Measurements from ENCODE around the gene ZNF277.

Gene ZNF277

DNA sequence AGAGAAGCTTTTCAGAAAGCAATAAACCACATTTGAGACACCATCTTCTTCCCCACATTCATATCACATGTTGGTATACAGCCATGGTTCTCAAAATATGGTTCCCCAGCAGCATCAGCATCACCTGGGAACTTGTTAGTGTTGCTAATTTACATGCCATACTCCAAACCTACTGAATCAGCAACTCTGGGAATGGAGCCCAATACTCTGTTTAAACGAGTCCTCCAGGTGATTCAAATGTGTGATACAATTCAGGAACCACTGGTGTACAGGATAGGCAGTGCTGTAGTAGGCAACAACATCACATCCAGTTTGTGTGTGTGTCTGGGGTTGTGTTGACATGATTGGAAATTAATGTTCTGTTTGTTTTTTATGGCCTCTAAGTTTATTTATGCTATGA is 47.7 kb downstream of the ZNF277 start:
- no peak for DNase-seq (ENCODE audit: low spot score)

DNA sequence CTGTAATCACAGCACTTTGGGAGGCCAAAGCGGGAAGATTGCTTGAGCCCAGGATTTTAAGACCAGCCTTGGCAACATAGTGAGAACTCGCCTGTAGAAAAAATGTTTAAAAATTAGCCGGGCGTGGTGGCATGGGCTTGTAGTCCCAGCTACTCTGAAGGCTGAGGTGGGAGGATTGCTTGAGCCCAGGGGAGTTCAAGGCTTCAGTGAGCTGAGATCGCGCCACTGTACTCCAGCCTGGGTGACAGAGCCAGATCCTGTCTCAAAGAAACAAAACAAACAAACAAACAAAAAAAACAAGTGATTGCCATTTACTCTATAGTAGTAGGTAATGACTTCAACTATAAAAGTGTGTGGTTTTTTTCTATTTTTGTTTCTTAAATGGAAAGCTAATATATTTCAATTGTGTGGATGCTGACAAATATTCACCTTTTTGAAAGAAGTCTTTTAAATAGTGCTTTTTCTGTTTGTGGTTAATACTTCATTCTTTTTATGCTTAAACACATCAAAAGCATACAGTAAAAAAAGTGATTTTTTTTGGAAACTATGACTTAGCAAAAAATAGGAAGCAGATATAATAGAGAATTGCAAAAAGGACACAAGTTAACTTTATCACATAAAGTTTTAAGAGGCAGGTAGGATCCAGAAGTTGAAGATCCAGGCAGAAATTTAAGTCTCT is 48.4 kb downstream of the ZNF277 start:
- no peak for DNase-seq (ENCODE audit: low spot score)

DNA sequence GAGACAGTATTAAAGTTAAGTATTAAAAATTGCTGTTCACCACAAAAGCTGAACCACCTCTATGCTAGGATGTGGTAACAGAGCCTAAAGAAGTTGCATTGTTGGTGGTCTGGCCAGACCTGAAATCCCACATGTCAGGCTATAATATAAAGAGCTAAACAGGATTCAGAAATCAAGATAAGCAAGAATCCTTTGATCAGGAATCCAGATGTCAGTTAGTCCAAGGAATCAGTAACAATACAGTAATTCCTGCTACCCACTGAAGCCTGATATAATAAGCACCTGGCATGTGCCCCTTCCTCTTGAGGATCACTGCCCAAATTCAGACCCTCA is 48.9 kb downstream of the ZNF277 start:
- DNase-seq (ENCODE audit: low spot score), result peak; percentile 39

DNA sequence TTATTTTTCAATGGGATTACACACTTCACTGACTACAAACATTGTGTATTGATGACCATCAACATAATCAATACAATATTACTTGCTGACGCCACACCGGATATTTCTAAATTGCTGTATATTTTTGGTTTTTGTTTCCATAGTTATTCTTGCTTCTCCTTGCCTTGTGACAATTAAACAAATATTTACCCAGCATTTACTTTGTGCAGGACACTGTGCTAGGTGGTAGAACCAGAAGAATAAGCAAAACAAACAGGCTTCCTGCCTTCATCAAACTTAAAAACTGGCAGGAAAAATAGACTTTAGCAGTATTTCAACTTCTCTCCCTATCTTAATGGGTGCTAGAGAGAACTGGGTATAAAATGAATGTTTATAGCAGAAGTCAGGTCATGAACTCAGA is 50.6 kb downstream of the ZNF277 start:
- no peak for DNase-seq (ENCODE audit: low spot score)

DNA sequence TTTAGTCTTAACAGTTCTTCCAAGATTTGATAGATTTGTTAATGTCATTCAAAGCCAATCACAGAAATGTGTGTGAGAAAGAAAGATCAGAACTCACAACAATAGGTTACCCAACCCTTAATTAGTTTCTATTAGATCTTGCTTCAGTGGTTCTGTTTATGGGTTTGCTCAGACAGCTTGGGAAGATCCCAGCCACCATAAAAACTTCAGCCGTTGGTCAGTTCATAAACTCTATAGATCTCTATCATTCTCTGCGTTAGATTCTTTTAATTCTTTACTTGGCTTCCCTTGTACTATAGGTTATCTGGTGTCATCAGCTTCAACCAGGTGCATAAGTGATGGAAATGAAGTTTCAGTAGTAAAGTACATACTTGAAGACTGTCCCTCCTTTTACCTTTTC is 54.4 kb downstream of the ZNF277 start:
- no peak for DNase-seq (ENCODE audit: low spot score)

DNA sequence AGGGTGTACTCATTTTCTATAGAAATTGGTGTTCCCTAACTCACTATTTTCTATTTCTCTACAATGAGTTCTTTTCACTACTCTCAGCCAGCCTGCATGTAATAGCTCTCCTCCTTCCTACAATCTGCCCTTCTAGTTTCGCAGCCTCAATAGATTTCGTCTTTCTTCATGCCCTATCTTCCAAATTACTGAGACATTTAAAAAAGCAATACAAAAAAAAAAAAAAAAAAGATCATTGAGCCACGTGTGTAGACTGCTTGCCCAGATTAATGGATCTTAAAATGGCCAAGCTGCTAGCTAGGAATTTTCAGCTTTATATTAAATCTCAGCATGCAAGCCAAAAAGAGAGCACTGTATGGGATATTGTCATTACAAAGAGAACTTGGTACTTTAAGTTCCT is 55.5 kb downstream of the ZNF277 start:
- DNase-seq (ENCODE audit: low spot score), result no peak

DNA sequence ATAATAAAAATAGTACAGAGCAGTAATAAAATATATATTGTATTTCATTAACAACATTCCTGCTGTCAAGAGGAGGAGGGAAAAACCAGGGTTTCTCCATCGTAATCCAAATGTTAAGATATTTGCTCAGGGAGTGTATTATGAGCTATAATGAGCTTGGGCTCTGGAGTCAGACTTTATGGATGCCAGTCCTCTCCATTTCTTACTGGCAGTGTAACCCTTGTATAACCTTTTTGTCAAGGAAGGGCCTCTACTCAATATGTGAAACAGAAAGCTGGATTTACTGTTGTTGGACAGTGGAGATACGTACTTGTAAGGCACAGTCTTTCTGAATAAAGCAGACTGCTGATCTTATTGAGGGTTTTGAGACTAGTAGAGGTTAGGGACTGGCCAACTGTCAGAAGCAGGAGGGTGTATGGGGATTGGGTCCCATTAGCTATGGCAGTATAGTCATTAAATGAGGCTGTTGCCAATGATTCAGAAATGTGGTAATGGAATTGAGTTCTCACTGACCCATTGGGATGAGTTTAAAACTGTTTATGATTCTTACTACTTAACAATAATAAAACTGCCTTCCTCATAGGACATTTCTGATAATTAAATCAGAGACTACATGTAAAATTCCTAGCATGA is 56.5 kb downstream of the ZNF277 start:
- no peak for DNase-seq (ENCODE audit: low spot score)

DNA sequence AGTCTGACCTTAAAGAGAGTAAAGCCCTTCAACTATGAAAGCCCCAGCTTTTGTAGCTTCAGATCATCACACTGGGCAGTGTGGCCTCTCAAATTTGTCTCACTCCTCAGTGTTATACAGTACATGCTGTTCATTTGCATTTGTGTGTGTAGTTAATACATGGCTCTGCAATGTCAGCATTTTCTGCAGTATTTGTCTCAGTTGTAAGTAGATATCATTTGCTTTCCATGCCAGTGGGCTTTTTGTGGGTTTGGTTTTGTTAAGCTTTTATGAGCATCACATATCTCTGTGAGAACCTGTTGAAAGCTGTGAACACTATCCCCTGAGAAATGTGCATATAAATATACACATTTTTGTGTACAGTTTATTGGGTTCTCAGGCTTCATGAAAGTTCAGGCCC is 57.0 kb downstream of the ZNF277 start:
- DNase-seq (ENCODE audit: low spot score), result no peak

DNA sequence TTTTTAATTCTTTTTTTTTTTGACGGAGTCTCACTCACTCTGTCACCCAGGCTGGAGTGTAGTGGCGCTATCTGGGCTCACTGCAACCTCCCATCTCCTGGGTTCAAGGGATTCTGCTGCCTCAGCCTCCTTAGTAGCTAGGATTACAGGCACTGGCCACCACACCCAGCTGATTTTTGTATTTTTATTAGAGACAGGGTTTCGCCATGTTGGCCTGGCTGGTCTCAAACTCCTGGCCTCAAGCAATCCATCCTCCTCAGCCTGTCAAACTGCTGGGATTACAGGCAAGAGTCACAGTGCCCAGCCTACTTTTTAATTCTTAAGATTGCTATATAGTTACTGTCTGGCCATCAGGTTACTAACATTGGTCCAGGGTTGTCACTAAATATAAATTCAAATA is 59.6 kb downstream of the ZNF277 start:
- DNase-seq (ENCODE audit: low spot score), result no peak

DNA sequence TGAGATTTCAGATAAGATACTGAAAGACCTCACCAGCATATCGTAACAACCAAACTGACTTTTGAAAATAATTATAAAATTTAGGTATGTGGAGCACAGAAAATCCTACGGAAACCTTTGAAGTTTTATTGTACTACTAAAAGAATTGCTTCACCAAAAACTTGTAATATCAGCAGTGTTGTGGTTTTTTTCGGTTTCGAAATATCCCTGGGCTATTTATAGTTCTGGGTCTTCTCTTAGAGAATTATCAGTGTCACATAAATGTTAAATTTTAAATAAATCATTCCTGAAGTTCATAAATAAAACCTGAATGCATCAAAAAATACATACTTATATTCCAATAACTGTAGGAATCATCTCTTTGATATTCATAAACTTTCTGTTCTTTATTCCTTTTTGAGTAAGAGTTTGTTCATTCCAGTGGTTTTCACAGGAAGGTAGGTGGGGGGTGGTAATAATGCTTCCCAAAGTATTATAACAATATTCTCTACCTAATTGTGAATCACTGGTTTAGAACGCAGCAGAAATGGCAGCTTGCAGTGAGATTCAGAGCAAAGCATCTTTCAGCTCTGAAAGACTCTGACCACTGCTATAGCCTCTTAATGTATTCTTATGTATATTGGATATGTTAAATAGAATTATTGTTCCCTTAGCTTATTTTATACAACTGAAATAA is 60.2 kb downstream of the ZNF277 start:
- no peak for DNase-seq (ENCODE audit: low spot score)

DNA sequence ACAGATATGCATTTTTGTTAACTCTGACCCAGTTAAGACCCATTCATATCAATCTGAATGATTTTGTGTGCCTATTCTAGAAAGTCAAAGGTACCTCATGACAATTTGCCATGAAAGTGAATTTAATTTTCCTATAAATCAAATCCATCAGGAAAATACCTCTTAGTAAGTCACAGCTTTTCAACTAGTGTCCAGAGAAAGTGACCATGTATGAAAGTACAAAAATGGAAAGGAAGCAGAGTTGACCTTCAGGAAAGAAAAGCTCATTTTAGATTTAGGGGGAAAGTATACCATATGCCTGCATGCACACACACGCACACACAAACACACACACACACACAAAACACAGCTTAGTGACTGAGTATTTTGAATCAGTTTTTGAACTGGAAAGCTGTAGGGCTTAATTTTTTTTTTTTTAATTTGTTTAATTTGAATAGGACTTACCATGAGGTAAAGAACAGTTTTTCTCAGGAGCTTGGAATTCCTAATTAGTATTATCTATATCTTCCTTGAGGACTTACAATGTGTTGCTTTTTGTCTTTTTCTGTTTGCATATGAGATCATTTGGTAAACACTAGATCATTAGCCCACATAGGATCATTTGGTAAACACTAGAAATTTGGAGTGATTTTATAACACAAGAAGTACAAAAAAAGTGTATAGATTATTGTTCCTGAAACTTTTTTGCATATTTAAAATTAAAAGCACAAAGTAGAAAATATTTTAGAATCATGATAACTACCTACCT is 61.6 kb downstream of the ZNF277 start:
- DNase-seq (ENCODE audit: low spot score), result no peak

DNA sequence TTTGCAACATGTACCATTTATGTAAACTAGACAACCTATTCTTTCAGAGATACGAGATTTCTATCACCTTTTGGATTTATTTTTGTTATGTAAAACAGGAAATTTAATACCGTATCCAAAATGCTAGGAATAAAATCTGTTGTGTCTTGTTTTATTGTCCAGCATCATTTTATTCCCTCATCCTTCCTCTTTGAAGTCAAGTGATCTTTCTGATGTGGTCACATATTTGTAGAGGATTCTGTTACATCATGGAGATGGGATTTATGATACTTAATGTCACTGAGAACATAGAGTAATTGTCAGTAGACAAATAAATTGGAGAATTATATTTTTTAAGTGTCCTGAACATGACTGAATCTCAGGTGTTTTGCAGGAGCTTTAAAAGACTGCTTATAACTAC is 64.7 kb downstream of the ZNF277 start:
- no peak for DNase-seq (ENCODE audit: low spot score)

DNA sequence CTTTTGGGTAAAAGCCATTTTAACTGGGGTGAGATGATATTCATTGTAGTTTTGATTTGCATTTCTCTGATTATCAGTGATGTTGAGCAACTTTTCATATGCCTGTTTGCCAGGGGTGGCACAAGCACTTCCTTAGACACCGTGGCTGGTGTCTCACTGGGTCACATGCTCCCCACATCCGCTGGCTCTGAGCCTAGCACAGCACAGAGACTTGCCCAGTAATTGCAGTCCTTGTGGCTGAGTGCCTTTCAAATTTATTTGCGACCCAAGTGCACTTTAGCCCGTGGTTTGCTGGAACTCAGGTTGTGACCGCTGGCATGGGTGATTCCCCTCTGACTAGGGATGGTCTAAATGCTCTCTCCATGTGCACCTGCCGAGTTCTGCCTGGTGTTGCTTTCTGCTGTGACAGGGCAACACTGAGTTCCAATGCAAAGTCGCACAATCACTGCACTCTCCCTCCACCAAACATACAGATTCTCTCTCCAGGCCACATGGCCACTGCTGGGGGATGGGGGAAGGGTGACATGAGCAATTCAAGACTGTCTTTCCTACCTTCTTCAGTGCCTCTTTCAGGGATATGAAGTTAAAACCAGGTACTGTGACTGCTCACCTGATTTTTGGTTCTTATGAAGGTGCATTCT is 66.5 kb downstream of the ZNF277 start:
- no peak for DNase-seq (ENCODE audit: low spot score)

DNA sequence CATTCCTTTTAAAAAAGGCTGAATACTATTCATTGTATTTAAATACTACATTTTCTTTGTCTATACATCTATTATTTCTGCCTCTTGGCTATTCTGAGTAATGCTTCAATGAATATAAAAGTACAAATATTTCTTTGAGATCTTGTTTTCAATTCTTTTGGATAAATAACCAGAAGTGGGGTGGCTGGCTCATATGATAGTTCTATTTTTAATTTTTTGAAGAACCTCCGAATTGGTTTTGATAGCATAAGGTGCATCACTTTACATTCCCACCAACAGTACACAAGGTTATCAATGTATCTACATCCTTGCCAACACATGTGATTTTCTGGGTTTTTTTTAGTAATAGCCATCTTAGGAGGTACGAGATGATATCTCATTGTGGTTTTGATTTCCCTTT is 72.5 kb downstream of the ZNF277 start:
- no peak for DNase-seq (ENCODE audit: low spot score)

DNA sequence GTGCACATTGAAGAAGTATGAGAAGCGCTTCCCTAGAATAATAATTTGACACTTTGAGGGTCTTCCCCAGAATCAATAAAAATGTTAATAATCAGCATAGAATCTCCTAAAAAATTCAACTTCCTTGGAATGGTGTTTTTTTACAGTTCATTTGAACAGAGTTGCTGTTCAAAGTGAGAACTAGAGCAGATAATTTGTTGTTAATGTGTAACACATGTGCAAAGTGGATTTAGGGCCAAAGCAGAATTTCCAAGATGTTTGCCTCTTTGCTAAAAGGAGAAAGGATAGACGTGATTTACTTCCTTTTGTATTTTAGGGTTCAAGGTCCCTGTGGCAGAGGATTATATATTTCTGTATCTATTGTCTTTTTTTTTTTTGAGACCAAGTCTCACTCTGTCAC is 73.8 kb downstream of the ZNF277 start:
- no peak for DNase-seq (ENCODE audit: low spot score)

DNA sequence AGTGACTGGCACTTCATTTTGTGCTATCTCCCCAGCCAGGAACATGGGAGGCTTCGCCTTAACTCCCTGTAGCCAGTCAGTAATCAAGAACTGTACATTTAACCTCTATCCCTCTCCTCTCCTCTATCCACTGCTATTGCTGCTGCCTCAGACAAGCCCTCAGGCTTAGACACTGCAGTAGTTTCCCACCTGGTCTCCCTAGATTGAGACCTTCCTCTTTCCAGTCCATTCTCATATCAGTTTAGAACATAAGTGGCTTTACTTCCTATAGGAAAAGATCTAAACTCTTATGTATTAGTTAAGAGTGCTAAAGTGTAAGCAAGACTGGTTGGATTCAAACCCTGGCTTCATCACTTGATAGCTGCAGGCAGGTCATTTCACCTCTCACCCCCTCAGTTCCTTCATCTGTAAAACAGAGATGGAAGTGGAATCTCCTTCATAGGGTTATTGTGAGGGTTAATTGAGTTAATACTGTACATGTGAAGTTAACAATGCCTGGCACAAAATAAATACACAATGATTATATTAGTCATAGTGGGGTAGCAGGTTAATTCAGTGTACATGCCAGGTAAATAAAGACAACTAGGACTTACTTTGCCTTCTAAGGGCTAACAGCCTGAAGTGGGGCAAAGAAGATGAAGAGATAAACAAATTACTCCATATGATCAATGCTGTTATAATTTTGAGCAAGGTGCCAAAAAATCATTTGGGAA is 76.1 kb downstream of the ZNF277 start:
- no peak for DNase-seq (ENCODE audit: low spot score)

DNA sequence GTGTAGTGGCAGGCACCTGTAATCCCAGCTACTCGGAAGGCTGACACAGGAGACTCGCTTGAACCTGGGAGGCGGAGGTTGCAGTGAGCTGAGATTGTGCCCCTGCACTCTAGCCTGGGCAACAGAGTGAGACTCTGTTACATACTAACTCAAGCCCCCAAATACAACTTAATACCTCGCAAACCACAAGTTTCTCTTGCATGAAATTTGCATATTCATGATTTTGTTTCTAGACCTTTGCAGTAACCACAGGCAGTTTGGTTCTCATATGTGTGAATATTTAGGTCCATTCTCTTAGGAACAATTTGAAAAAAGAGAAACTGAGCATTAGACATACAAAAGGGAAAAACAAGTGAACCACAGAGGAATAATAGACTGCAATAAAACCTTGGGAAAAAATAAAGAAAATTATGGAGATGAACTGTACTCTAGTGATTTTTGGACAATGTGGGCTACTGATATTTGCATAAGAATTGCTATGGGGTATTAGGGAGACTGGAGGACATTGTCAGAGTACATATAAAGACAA is 77.0 kb downstream of the ZNF277 start:
- no peak for DNase-seq (ENCODE audit: low spot score)

DNA sequence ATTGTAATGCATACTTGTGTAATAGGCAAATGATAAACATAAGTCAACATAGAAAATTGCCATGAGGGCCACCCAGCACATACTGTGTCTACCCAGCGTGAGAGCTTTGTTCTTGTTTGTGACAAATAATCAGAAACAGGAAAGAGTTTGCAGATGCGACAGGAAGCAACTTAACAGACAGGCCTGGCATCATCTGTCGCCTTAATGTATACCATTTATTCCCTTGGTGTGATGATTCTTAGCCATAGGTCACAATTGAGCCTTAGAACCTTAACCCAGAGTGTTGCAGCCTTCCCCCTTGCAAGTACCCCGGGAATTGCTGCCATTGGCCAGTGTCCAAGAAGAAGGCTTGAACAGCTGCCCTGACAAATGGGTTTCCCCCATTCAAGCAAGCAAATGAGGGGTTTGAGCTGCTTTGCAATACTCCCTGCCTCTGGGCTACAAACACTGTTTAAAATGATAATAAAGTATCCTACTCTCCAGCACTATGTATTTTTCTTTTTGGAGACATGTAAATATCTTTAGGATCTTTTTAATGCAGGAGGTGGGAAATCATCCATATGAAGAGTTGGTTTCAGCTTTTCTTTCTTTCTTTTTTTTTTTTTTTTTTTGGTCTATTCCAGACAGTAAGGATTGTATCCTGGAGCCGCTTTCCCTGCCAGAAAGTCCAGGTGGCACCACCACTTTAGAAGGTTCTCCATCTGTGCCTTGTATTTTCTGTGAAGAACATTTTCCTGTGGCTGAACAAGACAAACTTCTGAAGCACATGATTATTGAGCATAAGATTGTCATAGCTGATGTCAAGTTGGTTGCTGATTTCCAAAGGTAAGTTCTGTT is 80.0 kb downstream of the ZNF277 start:
- no peak for DNase-seq (ENCODE audit: low spot score)

DNA sequence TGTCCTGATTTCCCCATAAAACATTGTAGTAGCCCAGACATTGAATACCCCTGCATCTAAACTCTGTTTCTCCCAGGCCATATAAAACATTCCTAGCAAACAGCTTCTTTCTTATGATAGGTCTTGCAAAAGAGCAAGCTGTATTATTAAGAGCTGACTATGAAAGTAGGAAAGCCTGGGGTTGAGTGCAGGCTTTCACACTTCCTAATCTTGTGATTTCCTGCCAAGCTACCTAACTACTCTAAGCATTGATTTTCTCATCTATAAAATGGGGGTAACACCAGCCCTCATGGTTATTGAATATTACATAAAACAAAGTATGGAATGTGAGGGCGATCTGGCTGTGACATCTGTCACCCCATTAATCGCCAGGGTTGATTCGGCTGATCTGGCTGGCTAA is 81.8 kb downstream of the ZNF277 start:
- no peak for DNase-seq (ENCODE audit: low spot score)

DNA sequence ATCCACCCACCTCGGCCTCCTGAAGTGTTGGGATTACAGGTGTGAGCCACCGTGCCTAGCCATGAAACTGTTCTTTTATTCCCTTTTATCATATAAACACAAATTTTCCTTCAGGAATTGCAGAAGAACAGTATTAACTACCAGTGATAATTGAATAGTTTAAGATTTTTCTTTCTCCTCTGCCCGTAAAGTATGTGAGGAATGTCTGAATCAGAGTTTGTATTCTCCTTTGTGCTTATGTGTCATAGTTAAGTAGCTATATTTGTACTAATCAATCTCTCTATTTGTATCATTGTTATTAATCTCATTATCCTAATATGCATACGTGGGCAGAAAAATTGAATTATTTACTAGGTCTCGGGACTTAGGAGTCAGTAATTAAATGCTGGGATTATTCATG is 83.6 kb downstream of the ZNF277 start:
- DNase-seq (ENCODE audit: low spot score), result no peak
